NB4 (cell line): ENCODE measurements around the gene HSPA5.

Experiments
- DNase-seq: peaks from one replicate; pipeline ENCODE4 v3.0.0; 2010; ENCODE audit warnings: low read depth
- H3K4me3 ChIP-seq: one replicate; pipeline ENCODE4 v1.5.1; 2011; ENCODE audit warnings: mild to moderate bottlenecking, low read depth, low read length, moderate library complexity
- MYC ChIP-seq: IDR thresholded peaks from 2 replicates; pipeline ENCODE4 v1.6.1; 2011; ENCODE audit warnings: low read depth, low read length
- POLR2A ChIP-seq: IDR thresholded peaks from 2 replicates; pipeline ENCODE4 v1.6.1; 2011; ENCODE audit warnings: mild to moderate bottlenecking; ENCODE audit not compliant: insufficient read length; ENCODE audit errors: extremely low read depth
- TF ChIP-seq, protein P1 (sequence below): IDR thresholded peaks from 2 replicates; pipeline ENCODE4 v1.6.1; 2011; ENCODE audit warnings: low read depth, low read length
- TF ChIP-seq, protein P2 (sequence below): IDR thresholded peaks from one replicate; pipeline ENCODE4 v1.5.1; 2012; ENCODE audit warnings: low read depth, low read length

Gene HSPA5

DNA sequence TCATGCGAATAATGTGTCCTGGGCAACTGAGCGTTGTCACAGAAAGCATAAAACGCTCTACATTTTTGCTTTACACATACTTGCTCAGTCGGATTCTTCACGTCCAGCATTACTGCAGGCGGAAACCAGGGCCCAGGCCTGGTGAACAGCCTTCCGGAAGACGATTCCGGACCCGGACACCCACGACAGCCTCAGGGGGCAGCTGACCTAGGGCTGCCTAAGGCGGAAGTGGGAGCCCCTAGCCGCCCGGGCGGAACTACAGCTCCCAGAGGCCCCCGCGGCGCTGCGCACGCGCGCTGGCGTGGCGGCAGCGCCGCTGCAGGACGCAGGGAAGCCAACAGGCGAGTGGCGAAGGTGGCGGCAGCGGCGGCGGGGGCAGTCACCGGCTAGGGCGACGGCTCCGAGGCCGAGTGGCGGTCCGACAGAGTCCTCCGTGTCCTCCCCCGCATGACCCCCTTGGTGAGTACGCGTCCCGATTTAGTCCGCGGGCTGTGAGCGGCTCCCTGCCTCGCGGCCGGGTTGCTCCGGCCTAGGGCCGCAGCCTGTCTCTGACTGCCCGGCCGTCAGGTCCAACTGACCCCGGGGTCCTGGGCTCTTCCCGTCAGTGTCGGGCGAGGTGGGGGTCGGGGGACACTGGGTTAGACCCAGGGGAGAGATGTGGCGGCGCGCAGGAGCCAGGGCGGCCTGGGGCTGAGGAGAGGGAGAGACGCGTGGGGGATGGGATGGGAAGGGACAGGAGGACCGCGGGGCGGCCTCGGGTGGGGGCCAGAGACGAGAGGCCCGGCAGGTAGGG lies 20.6 kb upstream of the HSPA5 start, which contains the start of gene GAPVD1:
GAPVD1 (plus strand) TSS at position 326 of the 793 bp plus-strand sequence. CDS start 37,096 bp downstream, outside the sequence.
- peak; percentile 95 for DNase-seq
- TF ChIP-seq, protein P1, sequence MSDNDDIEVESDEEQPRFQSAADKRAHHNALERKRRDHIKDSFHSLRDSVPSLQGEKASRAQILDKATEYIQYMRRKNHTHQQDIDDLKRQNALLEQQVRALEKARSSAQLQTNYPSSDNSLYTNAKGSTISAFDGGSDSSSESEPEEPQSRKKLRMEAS, result peak; percentile 51; the same call in 1 of the 2 replicates
- TF ChIP-seq, protein P2, sequence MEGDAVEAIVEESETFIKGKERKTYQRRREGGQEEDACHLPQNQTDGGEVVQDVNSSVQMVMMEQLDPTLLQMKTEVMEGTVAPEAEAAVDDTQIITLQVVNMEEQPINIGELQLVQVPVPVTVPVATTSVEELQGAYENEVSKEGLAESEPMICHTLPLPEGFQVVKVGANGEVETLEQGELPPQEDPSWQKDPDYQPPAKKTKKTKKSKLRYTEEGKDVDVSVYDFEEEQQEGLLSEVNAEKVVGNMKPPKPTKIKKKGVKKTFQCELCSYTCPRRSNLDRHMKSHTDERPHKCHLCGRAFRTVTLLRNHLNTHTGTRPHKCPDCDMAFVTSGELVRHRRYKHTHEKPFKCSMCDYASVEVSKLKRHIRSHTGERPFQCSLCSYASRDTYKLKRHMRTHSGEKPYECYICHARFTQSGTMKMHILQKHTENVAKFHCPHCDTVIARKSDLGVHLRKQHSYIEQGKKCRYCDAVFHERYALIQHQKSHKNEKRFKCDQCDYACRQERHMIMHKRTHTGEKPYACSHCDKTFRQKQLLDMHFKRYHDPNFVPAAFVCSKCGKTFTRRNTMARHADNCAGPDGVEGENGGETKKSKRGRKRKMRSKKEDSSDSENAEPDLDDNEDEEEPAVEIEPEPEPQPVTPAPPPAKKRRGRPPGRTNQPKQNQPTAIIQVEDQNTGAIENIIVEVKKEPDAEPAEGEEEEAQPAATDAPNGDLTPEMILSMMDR, result peak; percentile 26
- peak; percentile 74 for TF ChIP-seq MYC
- TF ChIP-seq POLR2A, result peak; percentile 51
- peak within 1 kb of the TSS; percentile 93 for H3K4me3 ChIP-seq

DNA sequence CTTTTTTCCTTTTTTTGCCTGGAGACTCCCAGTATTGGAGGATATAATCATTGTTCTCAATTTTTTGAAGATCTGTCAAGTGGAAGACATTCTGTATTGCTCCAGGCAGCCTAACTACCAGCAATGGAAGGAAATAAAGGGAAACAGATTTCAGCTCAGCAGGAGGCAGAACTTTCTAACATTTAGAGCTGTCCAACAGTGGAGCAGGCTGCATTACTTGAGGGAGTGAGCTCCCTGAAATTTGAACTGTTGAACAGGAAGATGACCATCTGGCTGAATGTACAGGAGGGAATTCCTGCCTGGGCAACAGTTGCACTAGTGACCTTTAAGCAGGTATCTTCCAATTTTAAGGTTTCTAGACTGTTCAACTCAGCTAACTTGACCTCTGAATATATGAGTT lies 19.4 kb upstream of the HSPA5 start:
- H3K4me3 ChIP-seq, result no peak overlapping the region
- TF ChIP-seq, protein P1, result no peak
- TF ChIP-seq, protein P2, result no peak
- TF ChIP-seq POLR2A (no peak), MYC (no peak)
- peak; percentile 39 for DNase-seq

DNA sequence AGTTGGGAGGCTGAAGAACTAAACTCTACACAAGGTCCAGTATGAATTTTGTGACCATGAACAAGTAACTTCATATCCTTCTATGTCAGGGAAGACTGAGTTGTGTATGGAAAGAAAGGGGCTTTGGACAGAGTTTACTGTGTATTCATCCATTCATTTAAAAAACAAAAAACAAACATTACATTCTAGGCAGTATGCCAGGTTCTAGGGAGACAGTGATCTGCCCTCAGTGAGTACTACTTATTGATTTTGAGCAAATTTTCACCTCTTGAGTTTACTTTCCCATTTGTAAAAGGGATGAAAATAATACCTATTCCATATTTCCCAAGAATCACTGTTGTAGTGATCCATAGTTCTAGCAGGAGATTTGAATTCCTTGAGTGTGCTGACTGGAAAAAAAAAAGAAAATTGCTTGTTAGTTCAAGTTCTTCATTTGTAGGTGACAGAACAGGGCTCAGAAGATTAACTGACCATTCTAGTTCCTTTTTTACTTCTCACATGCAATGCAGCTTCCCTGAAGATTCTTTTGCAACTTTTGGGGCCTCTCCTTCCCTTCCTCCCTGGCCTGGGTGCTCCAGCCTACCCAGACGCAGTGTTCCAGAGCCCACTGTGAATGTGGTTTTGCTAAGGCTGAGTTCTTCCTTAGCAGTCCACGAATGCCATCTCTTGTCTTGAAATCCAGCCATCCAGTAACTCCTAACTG lies 17.8 kb upstream of the HSPA5 start:
- no peak overlapping the region for H3K4me3 ChIP-seq
- peak; percentile 88 for DNase-seq
- TF ChIP-seq, protein P1, result peak; percentile 46
- TF ChIP-seq MYC, result peak; percentile 56
- TF ChIP-seq POLR2A, result no peak
- TF ChIP-seq, protein P2, result no peak

DNA sequence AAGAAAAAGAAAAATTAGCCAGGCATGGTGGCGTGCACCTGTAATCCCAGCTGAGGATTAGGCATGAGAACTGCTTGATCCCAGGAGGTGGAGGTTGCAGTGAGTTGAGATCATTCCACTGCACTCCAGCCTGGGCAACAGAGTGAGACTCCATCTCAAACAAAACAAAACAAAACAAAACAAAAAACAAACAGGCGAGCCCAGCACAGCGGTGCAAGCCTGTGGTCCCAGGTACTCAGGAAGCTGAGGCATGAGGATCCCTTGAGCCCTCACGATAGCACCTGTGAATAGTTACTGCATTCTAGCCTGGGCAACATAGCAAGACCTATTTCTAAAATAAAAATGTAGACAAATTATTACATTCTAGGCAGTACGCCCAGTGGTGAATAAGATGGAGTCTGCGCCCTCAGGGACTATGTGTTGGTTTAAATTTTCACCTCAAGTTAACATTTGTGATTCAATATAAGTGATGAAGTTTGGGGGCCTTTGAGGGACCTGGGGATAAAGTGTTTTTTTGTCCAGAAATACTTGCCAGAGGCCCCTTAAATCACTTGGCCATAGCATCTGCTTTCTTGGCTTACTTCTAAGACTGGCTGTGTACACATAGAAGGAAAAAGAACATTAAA lies 17.1 kb upstream of the HSPA5 start:
- no peak for DNase-seq
- no peak overlapping the region for H3K4me3 ChIP-seq
- TF ChIP-seq POLR2A, result no peak
- TF ChIP-seq, protein P2, result no peak
- TF ChIP-seq, protein P1, result no peak
- TF ChIP-seq MYC, result no peak

DNA sequence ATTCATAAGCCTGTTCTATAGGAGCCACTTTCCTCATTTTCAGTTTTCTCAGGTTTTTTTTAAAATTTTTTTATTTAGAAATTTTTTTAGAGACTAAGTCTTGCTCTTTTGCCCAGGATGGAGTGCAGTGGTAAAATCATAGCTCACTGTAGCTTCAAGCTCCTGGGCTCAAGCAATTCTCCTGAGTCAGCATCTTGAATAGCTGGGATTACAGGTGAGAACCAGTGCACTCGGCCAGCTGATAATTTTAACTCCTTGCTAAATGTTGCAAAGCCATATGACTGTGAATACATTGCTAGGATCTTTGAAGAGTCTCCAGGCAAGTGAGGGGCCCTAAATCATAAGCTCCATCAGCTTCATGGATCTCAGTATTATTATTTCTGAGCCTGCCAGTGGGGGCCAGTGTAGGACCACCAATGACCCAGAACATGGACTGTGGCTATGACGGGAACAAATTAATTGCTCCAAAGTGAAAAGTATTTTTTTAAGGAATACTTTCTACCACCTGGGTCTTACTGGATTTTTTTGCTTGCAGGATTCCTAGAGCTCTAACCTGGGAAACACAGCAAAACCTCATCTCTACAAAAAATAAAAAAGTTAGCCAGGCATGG lies 14.7 kb upstream of the HSPA5 start:
- no peak overlapping the region for H3K4me3 ChIP-seq
- TF ChIP-seq POLR2A (no peak), MYC (no peak)
- TF ChIP-seq, protein P2, result no peak
- TF ChIP-seq, protein P1, result no peak
- DNase-seq, result peak; percentile 46
